NOMO-1 (cell line): Measurements from ENCODE around the gene ANGPTL2.

Source experiments
- DNase-seq, 2 experiments: peaks; one replicate each; lab custom pipeline; 2025; ENCODE audit not compliant: unreplicated experiment in 2 of 2; lab: John Stamatoyannopoulos, UW

Gene ANGPTL2

GRCh38 chr9:127056446-127056845 is 66.0 kb downstream of the ANGPTL2 start:
- DNase-seq: no peak

- no peak for DNase-seq
Observed at GRCh38 chr9:127055745-127056402, 66.6 kb downstream of the ANGPTL2 start.

- DNase-seq: no peak
Observed at GRCh38 chr9:127053960-127054359, 68.5 kb downstream of the ANGPTL2 start.

GRCh38 chr9:127053057-127053821 is 69.2 kb downstream of the ANGPTL2 start:
- DNase-seq: no peak

GRCh38 chr9:127051881-127052595 is 70.4 kb downstream of the ANGPTL2 start:
- no peak for DNase-seq

GRCh38 chr9:127050591-127051001 is 71.8 kb downstream of the ANGPTL2 start:
- DNase-seq: no peak

GRCh38 chr9:127050152-127050551 is 72.3 kb downstream of the ANGPTL2 start:
- DNase-seq: no peak

- no peak for DNase-seq
Observed at GRCh38 chr9:127049581-127049980, 72.9 kb downstream of the ANGPTL2 start.

- peak; percentile 67 to 91 for DNase-seq
Observed at GRCh38 chr9:127049044-127049443, 73.4 kb downstream of the ANGPTL2 start.

GRCh38 chr9:127047971-127048370 is 74.5 kb downstream of the ANGPTL2 start:
- DNase-seq: no peak

GRCh38 chr9:127045148-127045547 is 77.3 kb downstream of the ANGPTL2 start:
- DNase-seq: no peak

GRCh38 chr9:127039492-127039891 is 82.9 kb downstream of the ANGPTL2 start:
- DNase-seq: no peak

GRCh38 chr9:127038531-127038930 is 83.9 kb downstream of the ANGPTL2 start:
- no peak for DNase-seq
